SK-N-SH (cell line): Measurements from ENCODE around the gene KCNN1. TPM values are rescaled to one million over a fixed set of nuclear protein-coding genes. Genes with fewer than 3 reads are reported as not detected.

Source experiments
- CTCF ChIA-PET: fragments of 300-600, 350-600 bp; formaldehyde crosslinking; extraction: SDS; loops from one replicate; lab custom pipeline; 2021; lab: Yijun Ruan, JAX
- POLR2A ChIA-PET: fragments of 350-600 bp; sonication (Branson Sonifier 250); formaldehyde crosslinking; extraction: SDS; loops from one replicate; lab custom pipeline; 2020; ENCODE audit warnings: antibody characterized with exemption, inconsistent platforms; lab: Yijun Ruan, JAX
- DNase-seq: peaks from one replicate; pipeline ENCODE4 v3.0.0; 2012
- H2AFZ ChIP-seq: fragments of 200-600 bp; sonication (generic); 2 replicates; pipeline ENCODE4 v1.8.1; 2016; ENCODE audit warnings: antibody characterized with exemption, mild to moderate bottlenecking, low read depth
- H3F3A ChIP-seq: fragments of 200-600 bp; sonication (generic); replicated peaks from 2 replicates; pipeline ENCODE3; 2016; ENCODE audit warnings: antibody characterized with exemption, mild to moderate bottlenecking; ENCODE audit not compliant: insufficient read depth
- H3K27ac ChIP-seq, 2 experiments: fragments of 200-500 bp in 1 of 2; fragments of 200-600 bp in 1 of 2; sonication (Bioruptor generic) in 1 of 2; sonication (generic), shearing (Covaris generic) in 1 of 2; 2 replicates each; pipeline versions ENCODE4 v1.5.1 to v1.6.1; 2014 to 2016; ENCODE audit warnings: low read depth in 2 of 2, inconsistent platforms in 1 of 2, low read length in 1 of 2, mild to moderate bottlenecking in 1 of 2, mixed read lengths in 1 of 2
- H3K27me3 ChIP-seq: fragments of 200-600 bp; sonication (generic), shearing (Covaris generic); 2 replicates; pipeline ENCODE4 v1.6.1; 2016; ENCODE audit warnings: mixed run types; ENCODE audit not compliant: insufficient read depth
- H3K36me3 ChIP-seq, 2 experiments: fragments of 200-500 bp in 1 of 2; fragments of 200-600 bp in 1 of 2; sonication (Bioruptor generic) in 1 of 2; sonication (generic) in 1 of 2; replicated peaks in 1 of 2; 2 replicates each; pipeline versions ENCODE3 to v1.5.1; 2014 to 2016; ENCODE audit warnings: low read length in 1 of 2, mild to moderate bottlenecking in 1 of 2; ENCODE audit not compliant: insufficient read depth in 2 of 2, control insufficient read depth in 1 of 2
- H3K4me1 ChIP-seq, 2 experiments: fragments of 200-500 bp in 1 of 2; fragments of 200-600 bp in 1 of 2; sonication (Bioruptor generic) in 1 of 2; sonication (generic), shearing (Covaris generic) in 1 of 2; 2 replicates each; pipeline versions ENCODE4 v1.5.1 to v1.6.1; 2014 to 2016; ENCODE audit warnings: low read depth in 1 of 2, low read length in 1 of 2, mixed run types in 1 of 2; ENCODE audit not compliant: insufficient read depth in 2 of 2, control insufficient read depth in 1 of 2
- H3K4me2 ChIP-seq: fragments of 200-600 bp; sonication (generic), shearing (Covaris generic); 2 replicates; pipeline ENCODE4 v1.6.1; 2017; ENCODE audit warnings: mixed run types
- H3K4me3 ChIP-seq, 2 experiments: fragments of 200-500 bp in 1 of 2; fragments of 200-600 bp in 1 of 2; sonication (Bioruptor generic) in 1 of 2; sonication (generic), shearing (Covaris generic) in 1 of 2; 2 replicates each; pipeline versions ENCODE4 v1.5.1 to v1.8.1; 2014 to 2016; ENCODE audit warnings: low read depth in 2 of 2, inconsistent platforms in 1 of 2, low read length in 1 of 2, mild to moderate bottlenecking in 1 of 2, mixed read lengths in 1 of 2, moderate library complexity in 1 of 2
- H3K79me2 ChIP-seq: fragments of 200-600 bp; sonication (generic); 2 replicates; pipeline ENCODE4 v1.8.1; 2017; ENCODE audit warnings: mild to moderate bottlenecking; ENCODE audit not compliant: insufficient read depth
- H3K9ac ChIP-seq: fragments of 200-600 bp; sonication (generic); 2 replicates; pipeline ENCODE4 v1.6.1; 2017; ENCODE audit warnings: mixed run types
- H3K9me2 ChIP-seq: fragments of 200-600 bp; sonication (generic); 2 replicates; pipeline ENCODE4 v1.6.1; 2017; ENCODE audit warnings: mixed run types
- H3K9me3 ChIP-seq: fragments of 200-600 bp; sonication (generic); 2 replicates; pipeline ENCODE4 v1.6.1; 2017; ENCODE audit warnings: mixed run types, mild to moderate bottlenecking, moderate library complexity
- H4K20me1 ChIP-seq: fragments of 200-600 bp; sonication (generic); 2 replicates; pipeline ENCODE4 v1.6.1; 2017; ENCODE audit warnings: mild to moderate bottlenecking, mixed run types; ENCODE audit not compliant: insufficient read depth
- CHD2 ChIP-seq: fragments of 150-350 bp; IDR thresholded peaks from 2 replicates; pipeline ENCODE4 v1.6.1; 2018; ENCODE audit warnings: low read length; ENCODE audit not compliant: partially characterized antibody
- ELF1 ChIP-seq: IDR thresholded peaks from 2 replicates; pipeline ENCODE4 v1.4.0; 2012
- EZH2phosphoT487 ChIP-seq: fragments of 200-600 bp; sonication (generic); IDR thresholded peaks from 2 replicates; pipeline ENCODE4 v1.6.1; 2017; ENCODE audit warnings: low read depth, mixed run types, mild to moderate bottlenecking, antibody characterized with exemption, moderate library complexity, borderline replicate concordance
- FOXM1 ChIP-seq: IDR thresholded peaks from 2 replicates; pipeline ENCODE4 v1.4.0; 2012; ENCODE audit warnings: low read depth, mild to moderate bottlenecking
- GATA2 ChIP-seq: sonication (generic); formaldehyde crosslinking; IDR thresholded peaks from 2 replicates; pipeline ENCODE4 v1.5.0; 2020; ENCODE audit warnings: mild to moderate bottlenecking, missing genetic modification reagents
- IRF3 ChIP-seq: fragments of 150-350 bp; IDR thresholded peaks from 2 replicates; pipeline ENCODE4 v1.6.1; 2016; ENCODE audit warnings: mild to moderate bottlenecking, low read depth, low read length
- MXI1 ChIP-seq: IDR thresholded peaks from 2 replicates; pipeline ENCODE4 v1.6.1; 2012; ENCODE audit warnings: mild to moderate bottlenecking, low read depth, low read length, improper control_type of control experiment
- NFIC ChIP-seq: IDR thresholded peaks from 2 replicates; pipeline ENCODE4 v1.4.0; 2012; ENCODE audit warnings: borderline replicate concordance
- RAD21 ChIP-seq: IDR thresholded peaks from 2 replicates; pipeline ENCODE4 v1.6.1; 2012; ENCODE audit warnings: mild to moderate bottlenecking, low read length
- SMC3 ChIP-seq: IDR thresholded peaks from 2 replicates; pipeline ENCODE4 v1.6.1; 2012; ENCODE audit warnings: low read depth, low read length, improper control_type of control experiment
- TEAD4 ChIP-seq: IDR thresholded peaks from 2 replicates; pipeline ENCODE4 v1.4.0; 2012; ENCODE audit warnings: mild to moderate bottlenecking, borderline replicate concordance; ENCODE audit not compliant: insufficient read depth
- USF1 ChIP-seq: IDR thresholded peaks from 2 replicates; pipeline ENCODE4 v1.4.0; 2012; ENCODE audit warnings: low read depth, borderline replicate concordance
- WGBS: methylation state at CpG from one replicate; pipeline ENCODE4 v1.1.6; 2017; ENCODE audit warnings: low lambda C conversion rate; 5-methylcytosine and 5-hydroxymethylcytosine counted together
- polyA plus RNA-seq, 3 experiments: library from polyadenylated mRNA; depleted of rRNA; stranded (reverse); fragments of >200 nt; gene quantifications; 2 replicates each; pipeline ENCODE4 v1.2.3, GENCODE V29; 2012

Gene KCNN1
- polyA plus RNA-seq, 1 of the 3 experiments (the other 2 are of a cell fraction) = 3.6 TPM

- no peak for DNase-seq
- no peak overlapping the region for H2AFZ ChIP-seq
- no peak for TF ChIP-seq RAD21
- no peak for TF ChIP-seq FOXM1
- no peak for TF ChIP-seq MXI1
- TF ChIP-seq GATA2 = no peak
- no peak overlapping the region for H3K27ac ChIP-seq
- H3K4me1 ChIP-seq = peaks cover 0 to 8% of the 10 kb centered on the region in 2 experiments; a peak in 1 of 4 replicates
- H3K27me3 ChIP-seq = no peaks in the 10 kb centered on the region
- H3K9me2 ChIP-seq = no peaks in the 10 kb centered on the region
- H3K79me2 ChIP-seq = no peaks in the 10 kb centered on the region
- no peak overlapping the region for H3K4me3 ChIP-seq
- WGBS = 40% methylated on average over 1 of the region's 1 CpG
- ChIA-PET POLR2A (no interaction called here), CTCF (interaction anchor here (0.7 to 0.8 kb wide), 2 partner anchors 30 to 1144 kb away, joined by 3 read pairs; no protein-coding TSS in a partner anchor)
- no peak overlapping the region for H3K9ac ChIP-seq
- H3K9me3 ChIP-seq = no peaks in the 10 kb centered on the region
- no peaks in the 10 kb centered on the region for H3F3A ChIP-seq
- H3K4me2 ChIP-seq = no peak overlapping the region
- H3K36me3 ChIP-seq = no peaks in the 10 kb centered on the region
- no peaks in the 10 kb centered on the region for H4K20me1 ChIP-seq
These were observed 5.3 kb downstream of the KCNN1 start for GRCh38 chr19:17972230-17972629.

GRCh38 chr19:17973759-17974158 is 6.9 kb downstream of the KCNN1 start:
- no CpG with 5 or more reads among the region's 23 CpGs for whole genome bisulfite sequencing
- Histone ChIP-seq H3K79me2 (no peaks in the 10 kb centered on the region), H2AFZ (no peak overlapping the region), H3K9ac (no peak overlapping the region), H3K4me2 (no peak overlapping the region), H3K4me3 (no peak overlapping the region), H3K4me1 (no peaks in the 10 kb centered on the region), H3K27me3 (no peaks in the 10 kb centered on the region), H3K27ac (no peak overlapping the region), H3K9me3 (no peaks in the 10 kb centered on the region), H3K36me3 (no peaks in the 10 kb centered on the region), H3F3A (peaks cover 3% of the 10 kb centered on the region), H4K20me1 (no peaks in the 10 kb centered on the region), H3K9me2 (no peaks in the 10 kb centered on the region)
- TF ChIP-seq MXI1 (no peak), CHD2 (no peak), SMC3 (no peak), NFIC (no peak), ELF1 (no peak), IRF3 (no peak), FOXM1 (no peak), EZH2phosphoT487 (no peak), TEAD4 (no peak), USF1 (no peak)
- DNase-seq = no peak
- CTCF ChIA-PET = interaction anchor here (0.6 to 3.3 kb wide), 2 partner anchors 9 to 23 kb away, joined by 4 to 12 read pairs; no protein-coding TSS in a partner anchor
- POLR2A ChIA-PET = no interaction called here
